ENCODE data around the gene TM6SF1.

Gene TM6SF1

GRCh38 chr15:83174891-83175290, 67.4 kb downstream of the TM6SF1 start:
- no peak for DNase-seq (ENCODE audit: low spot score)

GRCh38 chr15:83178390-83178789, 70.9 kb downstream of the TM6SF1 start:
- DNase-seq (ENCODE audit: low spot score), result no peak

GRCh38 chr15:83178869-83179325, 71.5 kb downstream of the TM6SF1 start:
- no peak for DNase-seq (ENCODE audit: low spot score)

GRCh38 chr15:83185561-83185960, 78.1 kb downstream of the TM6SF1 start:
- DNase-seq (ENCODE audit: low spot score), result no peak
